IMR-90 (cell line): ENCODE data around the gene NDUFAF5. TPM values are rescaled to one million over a fixed set of nuclear protein-coding genes. Genes with fewer than 3 reads are reported as not detected.

Experiments used
- ATAC-seq: fragments of 200-7000 bp; cut with Tn5 transposase; 2 replicates; pipeline ENCODE4 v1.9.1; 2020; ENCODE audit warnings: low read depth, mild to moderate bottlenecking, moderate library complexity
- BruUV-seq: library from RNA; stranded (reverse); fragments of 400-500 nt; replicated peaks from 2 replicates; lab custom pipeline; 2021; lab: Mats Ljungman, UMichigan
- CTCF ChIA-PET: fragments of 300-600 bp; formaldehyde crosslinking; extraction: SDS; loops from one replicate; lab custom pipeline; 2021; ENCODE audit warnings: antibody characterized with exemption; lab: Yijun Ruan, JAX
- POLR2A ChIA-PET: fragments of 300-600 bp; sonication (Branson Sonifier 250); formaldehyde crosslinking; loops from one replicate; lab custom pipeline; 2022; ENCODE audit warnings: antibody characterized with exemption; ENCODE audit not compliant: unreplicated experiment; lab: Charles Lee
- DNase-seq: peaks from one replicate; pipeline ENCODE4 v3.0.0; 2013
- H2AFZ ChIP-seq: replicated peaks from 2 replicates; pipeline ENCODE3; 2013; ENCODE audit warnings: low read length, mild to moderate bottlenecking; ENCODE audit not compliant: poor library complexity
- H2AK5ac ChIP-seq: 2 replicates; pipeline ENCODE4 v1.6.1; 2013; ENCODE audit warnings: low read depth, low read length, inconsistent platforms
- H2AK9ac ChIP-seq: replicated peaks from 2 replicates; pipeline ENCODE3; 2013; ENCODE audit warnings: mild to moderate bottlenecking, low read depth, low read length, moderate library complexity; ENCODE audit not compliant: poor library complexity
- H2BK120ac ChIP-seq: 2 replicates; pipeline ENCODE4 v1.6.1; 2013; ENCODE audit warnings: low read depth, low read length, inconsistent platforms
- H2BK15ac ChIP-seq: 3 replicates; pipeline ENCODE4 v1.6.1; 2013; ENCODE audit warnings: low read depth, low read length, inconsistent platforms
- H2BK20ac ChIP-seq: 2 replicates; pipeline ENCODE4 v1.6.1; 2013; ENCODE audit warnings: low read depth, mild to moderate bottlenecking, inconsistent platforms, low read length, moderate library complexity
- H2BK5ac ChIP-seq: 2 replicates; pipeline ENCODE4 v1.6.1; 2013; ENCODE audit warnings: mild to moderate bottlenecking, low read depth, low read length, inconsistent platforms; ENCODE audit not compliant: poor library complexity, severe bottlenecking
- H3K14ac ChIP-seq: replicated peaks from 2 replicates; pipeline ENCODE4 v1.6.1; 2013; ENCODE audit warnings: low read depth, low read length, inconsistent platforms
- H3K18ac ChIP-seq: 2 replicates; pipeline ENCODE4 v1.6.1; 2013; ENCODE audit warnings: low read depth, low read length, control low read depth
- H3K23ac ChIP-seq: 2 replicates; pipeline ENCODE4 v1.6.1; 2013; ENCODE audit warnings: low read depth, low read length, inconsistent platforms
- H3K27ac ChIP-seq: 2 replicates; pipeline ENCODE4 v1.5.1; 2013; ENCODE audit warnings: mild to moderate bottlenecking, control low read depth, low read length; ENCODE audit not compliant: insufficient read depth
- H3K27me3 ChIP-seq: 2 replicates; pipeline ENCODE4 v1.6.1; 2013; ENCODE audit warnings: low read length; ENCODE audit not compliant: control insufficient read depth, insufficient read depth
- H3K36me3 ChIP-seq: 2 replicates; pipeline ENCODE4 v1.6.1; 2013; ENCODE audit warnings: low read length, mixed read lengths; ENCODE audit not compliant: control insufficient read depth, insufficient read depth
- H3K4ac ChIP-seq: 2 replicates; pipeline ENCODE4 v1.6.1; 2013; ENCODE audit warnings: low read depth, low read length, inconsistent platforms
- H3K4me1 ChIP-seq: 2 replicates; pipeline ENCODE4 v1.6.1; 2013; ENCODE audit warnings: low read length, mixed read lengths; ENCODE audit not compliant: control insufficient read depth, insufficient read depth
- H3K4me2 ChIP-seq: 2 replicates; pipeline ENCODE4 v1.6.1; 2013; ENCODE audit warnings: low read depth, mild to moderate bottlenecking, control low read depth, low read length, moderate library complexity
- H3K4me3 ChIP-seq: 2 replicates; pipeline ENCODE4 v1.5.1; 2013; ENCODE audit warnings: low read depth, mild to moderate bottlenecking, control low read depth, low read length, moderate library complexity; ENCODE audit not compliant: insufficient read depth
- H3K56ac ChIP-seq: 2 replicates; pipeline ENCODE4 v1.6.1; 2013; ENCODE audit warnings: low read length, inconsistent platforms; ENCODE audit not compliant: insufficient read depth; ENCODE audit errors: extremely low read depth
- H3K79me1 ChIP-seq, 2 experiments: 2 replicates each; pipeline ENCODE4 v1.6.1; 2013; ENCODE audit warnings: low read length in 2 of 2, inconsistent platforms in 1 of 2, low read depth in 1 of 2
- H3K9ac ChIP-seq: 2 replicates; pipeline ENCODE4 v1.6.1; 2013; ENCODE audit warnings: low read depth, low read length, control low read depth
- H3K9me1 ChIP-seq: 2 replicates; pipeline ENCODE4 v1.6.1; 2013; ENCODE audit warnings: low read length, inconsistent platforms; ENCODE audit not compliant: insufficient read depth
- H3K9me3 ChIP-seq: 2 replicates; pipeline ENCODE4 v1.6.1; 2013; ENCODE audit warnings: low read length; ENCODE audit not compliant: control insufficient read depth, insufficient read depth
- H4K20me1 ChIP-seq: 2 replicates; pipeline ENCODE4 v1.6.1; 2013; ENCODE audit warnings: low read length, inconsistent platforms; ENCODE audit not compliant: insufficient read depth
- H4K5ac ChIP-seq: 2 replicates; pipeline ENCODE4 v1.6.1; 2013; ENCODE audit warnings: mild to moderate bottlenecking, low read depth, low read length, control low read depth
- H4K8ac ChIP-seq, 2 experiments: 2 replicates each; pipeline ENCODE4 v1.6.1; 2013; ENCODE audit warnings: low read depth in 2 of 2, low read length in 2 of 2, control low read depth in 1 of 2, inconsistent platforms in 1 of 2
- H4K91ac ChIP-seq: 2 replicates; pipeline ENCODE4 v1.6.1; 2013; ENCODE audit warnings: low read depth, low read length, inconsistent platforms; ENCODE audit not compliant: insufficient read depth
- CHD1 ChIP-seq: IDR thresholded peaks from 2 replicates; pipeline ENCODE4 v1.6.1; 2012; ENCODE audit warnings: low read depth, low read length, improper control_type of control experiment
- MXI1 ChIP-seq: IDR thresholded peaks from 2 replicates; pipeline ENCODE4 v1.6.1; 2012; ENCODE audit warnings: low read depth, mild to moderate bottlenecking, low read length, moderate library complexity, borderline replicate concordance
- NFE2L2 ChIP-seq: fragments of 150-350 bp; IDR thresholded peaks from 2 replicates; pipeline ENCODE4 v1.6.1; 2016; ENCODE audit warnings: low read depth, mild to moderate bottlenecking, low read length
- POLR2A ChIP-seq: IDR thresholded peaks from 2 replicates; pipeline ENCODE4 v1.6.1; 2012; ENCODE audit warnings: mild to moderate bottlenecking, low read depth, low read length
- RCOR1 ChIP-seq: IDR thresholded peaks from 2 replicates; pipeline ENCODE4 v1.6.1; 2012; ENCODE audit warnings: mild to moderate bottlenecking, low read length, improper control_type of control experiment; ENCODE audit not compliant: insufficient replicate concordance
- WGBS, 2 experiments: methylation state at CpG; one replicate each; pipeline versions ENCODE4 v1.1.5 to v1.1.7; 2013; ENCODE audit warnings: missing lambda C conversion rate in 2 of 2; ENCODE audit not compliant: insufficient read length in 1 of 2; ENCODE audit errors: extremely low coverage in 2 of 2; 5-methylcytosine and 5-hydroxymethylcytosine counted together
- dilution Hi-C: fragments of 300-500 bp; cut with HindIII; formaldehyde crosslinking; loops from one replicate; pipeline ENCODE4 v1.14.3; 2018; ENCODE audit warnings: low sequenced_read_pairs; ENCODE audit not compliant: unreplicated experiment
- in situ Hi-C: fragments of 300-500 bp; cut with MboI; formaldehyde crosslinking; loops from 3 replicates; pipeline ENCODE4 v1.14.3; 2019; ENCODE audit warnings: low sequenced_read_pairs, inconsistent platforms, mixed read lengths
- intact Hi-C: fragments of 100-400 bp; cut with micrococcal nuclease; formaldehyde crosslinking; loops from 2 replicates; pipeline ENCODE4 v1.10.0; 2022
- polyA plus RNA-seq, 3 experiments: library from polyadenylated mRNA; depleted of rRNA; stranded (reverse); fragments of >200 nt; gene quantifications; 2 replicates each; pipeline ENCODE4 v1.2.3, GENCODE V29; 2012; ENCODE audit warnings: low replicate concordance in 1 of 3
- total RNA-seq: library from RNA; depleted of rRNA; stranded (reverse); fragments of >200 nt; gene quantifications from 2 replicates; pipeline ENCODE4 v1.2.3, GENCODE V29; 2012
- TF ChIP-seq, protein P1 (sequence below): fragments of 150-350 bp; IDR thresholded peaks from 2 replicates; pipeline ENCODE4 v1.6.1; 2017; ENCODE audit warnings: mild to moderate bottlenecking, antibody characterized with exemption, low read length, low read depth

Gene NDUFAF5
- total and polyA plus RNA-seq, 2 of the 4 experiments (the other 2 are of a cell fraction): 6.8 to 12.3 TPM

DNA sequence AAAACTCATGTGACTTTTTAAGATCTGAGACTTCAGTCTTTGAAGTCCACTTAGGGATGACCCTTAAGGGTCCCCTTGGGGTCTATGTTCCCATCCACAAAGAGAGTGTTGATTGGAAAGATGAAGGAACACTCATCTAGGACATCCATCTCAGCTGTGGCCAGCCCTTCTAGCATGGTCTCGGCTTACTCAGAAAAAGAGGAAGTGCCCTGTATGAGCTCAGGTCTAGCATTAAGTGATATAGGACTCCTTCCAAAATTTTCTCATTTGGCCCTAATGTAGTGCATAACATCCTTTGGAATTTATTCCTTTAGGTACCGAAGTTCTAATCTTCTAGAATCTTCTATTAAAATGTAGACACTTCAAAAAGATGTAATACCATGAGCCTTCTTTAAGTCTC is 77.4 kb downstream of the NDUFAF5 start:
- no TSS peak for BruUV-seq
- Histone ChIP-seq H4K5ac (no peak overlapping the region), H3K9me1 (no peaks in the 10 kb centered on the region), H2BK15ac (no peak overlapping the region), H3K4me3 (no peak overlapping the region), H3K9me3 (0 out of 2 replicates have a peak, but pooled peaks cover 1% of the 10 kb centered on the region), H3K36me3 (no peaks in the 10 kb centered on the region), H3K4me2 (no peak overlapping the region), H4K91ac (no peak overlapping the region), H3K56ac (no peak overlapping the region), H2AK9ac (no peak overlapping the region), H3K4ac (no peak overlapping the region), H2BK5ac (no peak overlapping the region), H3K79me1 (no peaks in the 10 kb centered on the region), H3K14ac (no peak overlapping the region), H3K18ac (no peak overlapping the region), H2BK20ac (no peak overlapping the region), H4K8ac (no peak overlapping the region), H2AK5ac (no peak overlapping the region), H3K27ac (no peak overlapping the region), H3K9ac (no peak overlapping the region), H2AFZ (no peak overlapping the region), H3K4me1 (no peaks in the 10 kb centered on the region), H3K23ac (no peak overlapping the region), H2BK120ac (no peak overlapping the region), H3K27me3 (no peaks in the 10 kb centered on the region), H4K20me1 (no peaks in the 10 kb centered on the region)
- no peak for DNase-seq
- dilution Hi-C loops (no loop called here), in situ Hi-C loops (no loop called here), intact Hi-C loops (no loop called here)
- ChIA-PET POLR2A (no interaction called here), CTCF (no interaction called here)
- no CpG with 5 or more reads among the region's 2 CpGs for WGBS, 2 experiments
- ATAC-seq: no peak
- no peak for TF ChIP-seq POLR2A
- TF ChIP-seq RCOR1: no peak
- no peak for TF ChIP-seq NFE2L2
- TF ChIP-seq, protein P1, sequence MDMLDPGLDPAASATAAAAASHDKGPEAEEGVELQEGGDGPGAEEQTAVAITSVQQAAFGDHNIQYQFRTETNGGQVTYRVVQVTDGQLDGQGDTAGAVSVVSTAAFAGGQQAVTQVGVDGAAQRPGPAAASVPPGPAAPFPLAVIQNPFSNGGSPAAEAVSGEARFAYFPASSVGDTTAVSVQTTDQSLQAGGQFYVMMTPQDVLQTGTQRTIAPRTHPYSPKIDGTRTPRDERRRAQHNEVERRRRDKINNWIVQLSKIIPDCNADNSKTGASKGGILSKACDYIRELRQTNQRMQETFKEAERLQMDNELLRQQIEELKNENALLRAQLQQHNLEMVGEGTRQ: no peak
- TF ChIP-seq CHD1: no peak
- no peak for TF ChIP-seq MXI1
